NCI-H1694 treated with DMSO at 0.1 percent for 48 hours (cell line): ENCODE data around the gene DCAF11.
A peak's percentile ranks its signal among the peaks of the same experiment; 100 is the strongest.

Source experiments
- DNase-seq: peaks from one replicate; lab custom pipeline; 2025; lab: John Stamatoyannopoulos, UW

Gene DCAF11

GRCh38 chr14:24079491-24080141 is 35.0 kb upstream of the DCAF11 start:
- DNase-seq = peak; percentile 93

- DNase-seq = peak; percentile 47
Measured at GRCh38 chr14:24080142-24080530, 34.4 kb upstream of the DCAF11 start.

- peak; percentile 68 for DNase-seq
Measured at GRCh38 chr14:24080888-24081738, 33.5 kb upstream of the DCAF11 start.

- DNase-seq = no peak
Measured at GRCh38 chr14:24081739-24082211, 32.8 kb upstream of the DCAF11 start.

GRCh38 chr14:24082411-24083080 is 32.0 kb upstream of the DCAF11 start:
- DNase-seq = no peak

- no peak for DNase-seq
Measured at GRCh38 chr14:24083462-24083861, 31.1 kb upstream of the DCAF11 start.

- DNase-seq = no peak
Measured at GRCh38 chr14:24084440-24084839, 30.1 kb upstream of the DCAF11 start.

- DNase-seq = no peak
Measured at GRCh38 chr14:24085215-24085614, 29.4 kb upstream of the DCAF11 start.

GRCh38 chr14:24086193-24086955 is 28.2 kb upstream of the DCAF11 start:
- no peak for DNase-seq

- DNase-seq = no peak
Measured at GRCh38 chr14:24087004-24087403, 27.6 kb upstream of the DCAF11 start.

- no peak for DNase-seq
Measured at GRCh38 chr14:24088095-24088494, 26.5 kb upstream of the DCAF11 start.

GRCh38 chr14:24089890-24090289 is 24.7 kb upstream of the DCAF11 start:
- DNase-seq = no peak

GRCh38 chr14:24092110-24092504 is 22.5 kb upstream of the DCAF11 start:
- no peak for DNase-seq

GRCh38 chr14:24092505-24093206 is 21.9 kb upstream of the DCAF11 start:
- no peak for DNase-seq

- no peak for DNase-seq
Measured at GRCh38 chr14:24093207-24093900, 21.2 kb upstream of the DCAF11 start.

GRCh38 chr14:24093901-24094840 is 20.4 kb upstream of the DCAF11 start, which contains the start of gene PCK2:
Gene PCK2, plus strand, starts transcription at chr14:24094311. Its CDS starts 95 bp downstream, at chr14:24094406.
- DNase-seq = peak; percentile 63

GRCh38 chr14:24094841-24095270 is 19.7 kb upstream of the DCAF11 start:
- DNase-seq = no peak

GRCh38 chr14:24095271-24096068 is 19.1 kb upstream of the DCAF11 start:
- DNase-seq = no peak
